HG03460 (cell line): Measurements from ENCODE around the gene CFHR2.
"Not testable (repeated sequence)": the region's sequence is repeated elsewhere in the genome, so short reads cannot be mapped to it uniquely, and the experiment has no call there.

ENCODE experiments used
- ATAC-seq: cut with Tn5 transposase; IDR thresholded peaks from one replicate; pipeline ENCODE4 v1.9.1; 2021; ENCODE audit not compliant: unreplicated experiment

Gene CFHR2

GRCh38 chr1:196943568-196943967, at the start of gene CFHR2:
Gene CFHR2, plus strand, starts transcription at chr1:196943738. Its CDS starts 143 bp downstream, at chr1:196943881.
- ATAC-seq, result not testable (repeated sequence)

- no peak for ATAC-seq
Measured at GRCh38 chr1:196896355-196896754, 47.2 kb upstream of the CFHR2 start.

- no peak for ATAC-seq
Measured at GRCh38 chr1:196897158-196897828, 46.2 kb upstream of the CFHR2 start.

- no peak for ATAC-seq
Measured at GRCh38 chr1:196902344-196902743, 41.2 kb upstream of the CFHR2 start.

GRCh38 chr1:196910215-196910614, 33.3 kb upstream of the CFHR2 start:
- no peak for ATAC-seq

GRCh38 chr1:196912283-196912682, 31.3 kb upstream of the CFHR2 start:
- not testable (repeated sequence) for ATAC-seq

GRCh38 chr1:196926839-196927238, 16.7 kb upstream of the CFHR2 start:
- not testable (repeated sequence) for ATAC-seq

- not testable (repeated sequence) for ATAC-seq
Measured at GRCh38 chr1:196932853-196933252, 10.7 kb upstream of the CFHR2 start.

GRCh38 chr1:196933531-196934189, 9.9 kb upstream of the CFHR2 start:
- ATAC-seq, result no peak

- ATAC-seq, result not testable (repeated sequence)
Measured at GRCh38 chr1:196941474-196941873, 2.1 kb upstream of the CFHR2 start.

- peak; percentile 88 for ATAC-seq
Measured at GRCh38 chr1:196951711-196952394, 8.3 kb downstream of the CFHR2 start.

- no peak for ATAC-seq
Measured at GRCh38 chr1:196954778-196955177, 11.2 kb downstream of the CFHR2 start.

- no peak for ATAC-seq
Measured at GRCh38 chr1:196955926-196956325, 12.4 kb downstream of the CFHR2 start.

- no peak for ATAC-seq
Measured at GRCh38 chr1:196960854-196961253, 17.3 kb downstream of the CFHR2 start.

GRCh38 chr1:196970182-196970581, 26.6 kb downstream of the CFHR2 start:
- no peak for ATAC-seq

- no peak for ATAC-seq
Measured at GRCh38 chr1:196976278-196976677, 32.7 kb downstream of the CFHR2 start.

- ATAC-seq, result no peak
Measured at GRCh38 chr1:196977278-196977677, 33.7 kb downstream of the CFHR2 start, which contains the start of gene CFHR5. Gene CFHR5, plus strand, starts transcription at chr1:196977556. Its CDS starts 109 bp downstream, at chr1:196977665.

GRCh38 chr1:196980859-196981258, 37.3 kb downstream of the CFHR2 start:
- no peak for ATAC-seq

- not testable (repeated sequence) for ATAC-seq
Measured at GRCh38 chr1:196982247-196982646, 38.7 kb downstream of the CFHR2 start.

- ATAC-seq, result not testable (repeated sequence)
Measured at GRCh38 chr1:196991919-196992651, 48.5 kb downstream of the CFHR2 start.

GRCh38 chr1:196993916-196994315, 50.4 kb downstream of the CFHR2 start:
- ATAC-seq, result no peak
